ENCODE results near the gene SLC16A1. TPM values are rescaled to one million over a fixed set of nuclear protein-coding genes. Genes with fewer than 3 reads are reported as not detected.
"Not testable (repeated sequence)": the region's sequence is repeated elsewhere in the genome, so short reads cannot be mapped to it uniquely, and the experiment has no call there.

Gene SLC16A1
- polyA plus RNA-seq, 3 donors: 2.4 to 13.1 (median 10.3) TPM

- no peak overlapping the region for H3K4me3 ChIP-seq (replicated peaks in 1 of 3; ENCODE audit: low read depth in 2 of 3, low read length in 3 of 3)
- H2AFZ ChIP-seq (ENCODE audit: insufficient read depth, low read depth, low read length, poor library complexity, severe bottlenecking): no peak overlapping the region
- 96% methylated on average over 4 of the region's 6 CpGs for WGBS (ENCODE audit: insufficient coverage)
- no peak overlapping the region for H3K4me2 ChIP-seq (replicated peaks; ENCODE audit: extremely low read depth, low read length, poor library complexity, severe bottlenecking)
- no peaks in the 10 kb centered on the region for H3K27me3 ChIP-seq (ENCODE audit: control insufficient read depth in 2 of 2, insufficient read depth in 2 of 2, low read length in 2 of 2)
- peak overlapping the region in 1 of 7 donors; percentile 4 for H3K27ac Mint-ChIP-seq
- peaks cover 0 to 2% (median 0%) of the 10 kb centered on the region in 3 donors for H3K27me3 Mint-ChIP-seq (ENCODE audit: low read depth in 3 of 3)
- no peaks in the 10 kb centered on the region for H3K36me3 ChIP-seq (replicated peaks in 1 of 2; ENCODE audit: control insufficient read depth in 1 of 2, insufficient read depth in 2 of 2, low read length in 2 of 2)
- no peaks in the 10 kb centered on the region for H3K79me2 ChIP-seq (ENCODE audit: insufficient read depth, low read length)
- peaks cover 22 to 26% of the 10 kb centered on the region in 2 donors for H3K9me3 ChIP-seq (replicated peaks in 1 of 2; ENCODE audit: control insufficient read depth in 1 of 2, insufficient read depth in 1 of 2, low read length in 2 of 2)
- DNase-seq: no peak
- intact Hi-C loops (cut with micrococcal nuclease): no loop called here
- peaks cover 18 to 44% (median 37%) of the 10 kb centered on the region in 7 donors for H3K9me3 Mint-ChIP-seq
- H3K4me3 Mint-ChIP-seq: no peak overlapping the region
- H4K20me1 ChIP-seq (ENCODE audit: insufficient read depth, low read length): no peaks in the 10 kb centered on the region
- H3K4me1 ChIP-seq (ENCODE audit: control insufficient read depth in 1 of 2, insufficient read depth in 2 of 2, low read length in 2 of 2): no peaks in the 10 kb centered on the region
- no peak overlapping the region for H3K27ac ChIP-seq (ENCODE audit: low read depth in 1 of 2, low read length in 2 of 2)
- H3K9ac ChIP-seq (ENCODE audit: insufficient read depth, low read length, poor library complexity, severe bottlenecking): no peak overlapping the region
- H3K36me3 Mint-ChIP-seq: no peaks in the 10 kb centered on the region
- no peak for TF ChIP-seq CTCF (IDR thresholded peaks at IDR 0.05)
- H3K4me1 Mint-ChIP-seq: no peaks in the 10 kb centered on the region
Measured at GRCh38 chr1:112893288-112894009, 62.5 kb downstream of the SLC16A1 start.

GRCh38 chr1:112889906-112890305 is 66.1 kb downstream of the SLC16A1 start:
- H3K27ac Mint-ChIP-seq; H3K36me3 Mint-ChIP-seq; H4K20me1 ChIP-seq (ENCODE audit: insufficient read depth, low read length); H3K4me2 ChIP-seq (replicated peaks; ENCODE audit: extremely low read depth, low read length, poor library complexity, severe bottlenecking); H3K79me2 ChIP-seq (ENCODE audit: insufficient read depth, low read length); H3K4me3 Mint-ChIP-seq; H3K9ac ChIP-seq (ENCODE audit: insufficient read depth, low read length, poor library complexity, severe bottlenecking); H3K4me3 ChIP-seq (replicated peaks in 1 of 3; ENCODE audit: low read depth in 2 of 3, low read length in 3 of 3); H3K4me1 Mint-ChIP-seq; H3K27me3 ChIP-seq (ENCODE audit: control insufficient read depth in 2 of 2, insufficient read depth in 2 of 2, low read length in 2 of 2); H3K36me3 ChIP-seq (replicated peaks in 1 of 2; ENCODE audit: control insufficient read depth in 1 of 2, insufficient read depth in 2 of 2, low read length in 2 of 2); H2AFZ ChIP-seq (ENCODE audit: insufficient read depth, low read depth, low read length, poor library complexity, severe bottlenecking); H3K27me3 Mint-ChIP-seq (ENCODE audit: low read depth in 3 of 3); DNase-seq; H3K4me1 ChIP-seq (ENCODE audit: control insufficient read depth in 1 of 2, insufficient read depth in 2 of 2, low read length in 2 of 2); H3K27ac ChIP-seq (ENCODE audit: low read depth in 1 of 2, low read length in 2 of 2): not testable (repeated sequence)
- H3K9me3 Mint-ChIP-seq: peaks cover 11 to 22% (median 20%) of the 10 kb centered on the region in 7 donors
- intact Hi-C loops (cut with micrococcal nuclease): loop anchor here in 1 of 2 donors (10.0 kb wide), 1 partner anchor 155 kb away; no protein-coding TSS in a partner anchor
- WGBS (ENCODE audit: insufficient coverage): 94% methylated on average over 7 of the region's 9 CpGs
- peaks cover 12 to 15% of the 10 kb centered on the region in 2 donors for H3K9me3 ChIP-seq (replicated peaks in 1 of 2; ENCODE audit: control insufficient read depth in 1 of 2, insufficient read depth in 1 of 2, low read length in 2 of 2)
